Omental fat pad (tissue), 4 donors: ENCODE results near the gene HOXA11. TPM values are rescaled to one million over a fixed set of nuclear protein-coding genes. Genes with fewer than 3 reads are reported as not detected.

Experiments used
- ATAC-seq: fragments of 150-250 bp; one replicate; pipeline ENCODE4 v1.9.1; 2016; ENCODE audit warnings: mild to moderate bottlenecking, moderate library complexity; ENCODE audit not compliant: low FRiP score
- DNase-seq: peaks from one replicate; pipeline ENCODE4 v3.0.0-alpha.2; 2019; ENCODE audit warnings: low spot score
- total RNA-seq, 4 donors: library from RNA; depleted of rRNA; stranded (reverse); fragments of >200 nt; gene quantifications; one replicate each; pipeline ENCODE4 v1.1.0, GENCODE V29; 2016
- TF ChIP-seq, protein P1 (sequence below), 3 donors: fragments of 450-650 bp; IDR thresholded peaks; one replicate each; pipeline ENCODE4 v1.5.1; 2016 to 2017; ENCODE audit warnings: antibody characterized with exemption in 3 of 3, mild to moderate bottlenecking in 3 of 3, moderate library complexity in 2 of 3

Gene HOXA11
- total RNA-seq, result not detected

DNA sequence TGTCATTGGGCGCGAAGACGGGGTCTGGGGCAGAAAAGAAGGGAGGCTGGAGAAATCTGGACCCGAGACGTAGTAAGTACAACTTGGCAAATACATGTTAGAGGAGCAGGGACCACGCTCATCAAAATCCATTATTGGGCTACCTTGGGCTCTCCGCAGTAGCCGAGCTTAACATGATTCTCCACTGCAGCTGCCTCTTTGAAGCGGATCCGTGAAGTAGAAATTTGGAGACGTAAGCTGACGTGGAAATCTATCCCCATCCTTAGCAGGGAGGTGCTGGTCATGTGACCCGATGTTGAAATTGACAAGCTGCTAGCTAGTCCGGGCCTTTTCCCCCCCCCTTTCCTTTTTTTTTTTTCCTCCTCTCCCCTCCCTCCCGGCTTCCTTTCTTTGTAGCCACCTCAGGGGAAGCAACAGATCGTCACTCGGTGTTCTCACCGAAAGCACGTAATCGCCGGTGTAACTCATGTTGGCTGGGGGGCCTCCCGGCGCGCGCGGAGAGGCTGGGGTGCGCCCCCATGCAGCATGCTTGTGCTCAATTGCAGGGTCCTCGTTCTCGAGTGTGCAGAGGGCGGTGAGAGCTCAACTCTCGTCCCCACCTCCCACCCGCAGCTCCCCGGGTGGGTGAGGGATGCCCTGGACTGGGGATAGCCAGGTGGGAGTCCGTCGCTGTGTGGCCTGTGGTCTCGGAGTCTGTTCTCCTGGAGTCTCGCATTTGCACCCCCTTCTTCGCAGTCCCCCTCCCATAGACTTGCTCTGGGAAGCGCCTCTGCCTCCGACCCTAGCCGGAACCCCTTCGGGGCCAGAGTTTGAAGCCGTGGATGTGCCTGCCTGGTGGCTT lies at the start of gene HOXA11:
Gene HOXA11 (minus strand): TSS at position 220 of the 841 bp plus-strand sequence. CDS start 88 bp downstream, at position 132.
- DNase-seq (peak; percentile 18), ATAC-seq (no peak)
- TF ChIP-seq, protein P1, sequence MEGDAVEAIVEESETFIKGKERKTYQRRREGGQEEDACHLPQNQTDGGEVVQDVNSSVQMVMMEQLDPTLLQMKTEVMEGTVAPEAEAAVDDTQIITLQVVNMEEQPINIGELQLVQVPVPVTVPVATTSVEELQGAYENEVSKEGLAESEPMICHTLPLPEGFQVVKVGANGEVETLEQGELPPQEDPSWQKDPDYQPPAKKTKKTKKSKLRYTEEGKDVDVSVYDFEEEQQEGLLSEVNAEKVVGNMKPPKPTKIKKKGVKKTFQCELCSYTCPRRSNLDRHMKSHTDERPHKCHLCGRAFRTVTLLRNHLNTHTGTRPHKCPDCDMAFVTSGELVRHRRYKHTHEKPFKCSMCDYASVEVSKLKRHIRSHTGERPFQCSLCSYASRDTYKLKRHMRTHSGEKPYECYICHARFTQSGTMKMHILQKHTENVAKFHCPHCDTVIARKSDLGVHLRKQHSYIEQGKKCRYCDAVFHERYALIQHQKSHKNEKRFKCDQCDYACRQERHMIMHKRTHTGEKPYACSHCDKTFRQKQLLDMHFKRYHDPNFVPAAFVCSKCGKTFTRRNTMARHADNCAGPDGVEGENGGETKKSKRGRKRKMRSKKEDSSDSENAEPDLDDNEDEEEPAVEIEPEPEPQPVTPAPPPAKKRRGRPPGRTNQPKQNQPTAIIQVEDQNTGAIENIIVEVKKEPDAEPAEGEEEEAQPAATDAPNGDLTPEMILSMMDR (IDR thresholded peaks at IDR 0.05), result no peak

- no peak for DNase-seq
- ATAC-seq, result no peak
- TF ChIP-seq, protein P1 (IDR thresholded peaks at IDR 0.05), result no peak
Observed at GRCh38 chr7:27229448-27229847, 44.4 kb upstream of the HOXA11 start.

DNA sequence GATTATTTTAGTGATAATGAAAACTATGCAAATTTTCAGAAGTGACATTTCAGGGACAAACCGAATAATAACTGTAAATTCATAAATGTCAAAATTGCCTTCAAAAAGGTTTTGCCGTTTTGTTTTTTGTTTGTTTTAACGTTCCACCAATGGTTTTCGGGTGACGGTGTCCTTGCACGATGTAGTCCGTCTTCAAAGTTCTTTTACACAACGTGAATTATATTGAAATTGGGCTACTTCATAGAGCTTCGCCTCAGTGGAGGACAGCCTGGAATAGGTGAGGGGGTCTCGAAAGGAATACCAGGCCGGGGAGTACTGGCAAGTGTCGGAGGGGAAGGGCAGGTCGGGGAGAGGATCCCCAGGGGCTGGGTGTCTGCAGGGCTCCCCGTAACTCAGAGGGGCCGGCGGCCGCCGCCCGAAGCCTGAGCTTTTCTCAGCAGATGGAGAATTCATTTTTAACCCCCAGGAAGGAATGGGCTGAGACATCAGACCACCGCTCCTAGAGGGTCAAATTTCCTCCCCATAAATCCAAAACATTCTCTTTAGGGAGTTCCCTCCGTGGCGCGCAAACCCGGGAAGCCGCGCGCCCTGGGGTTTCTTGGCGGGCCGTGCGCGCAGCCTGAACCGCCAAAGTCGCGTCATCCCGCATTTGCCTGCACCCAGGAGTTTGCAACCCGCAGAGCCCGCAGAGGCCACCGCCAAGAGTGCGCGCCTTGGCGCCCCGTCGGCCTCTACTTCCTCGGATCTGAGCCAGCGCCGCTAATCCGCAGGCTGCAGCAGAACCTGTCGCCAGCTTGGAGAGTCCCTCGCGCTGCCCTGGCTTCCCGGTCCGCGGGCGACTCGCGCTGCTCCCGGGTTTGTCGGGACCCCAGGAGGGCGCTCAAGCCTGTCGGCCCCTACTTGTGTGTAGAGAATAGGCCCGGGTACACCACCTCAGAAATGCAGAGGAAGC lies 40.2 kb upstream of the HOXA11 start:
- no peak for ATAC-seq
- no peak for DNase-seq
- TF ChIP-seq, protein P1 (IDR thresholded peaks at IDR 0.05), result no peak

GRCh38 chr7:27223941-27224575 lies 39.0 kb upstream of the HOXA11 start:
- DNase-seq, result no peak
- ATAC-seq, result no peak
- TF ChIP-seq, protein P1 (IDR thresholded peaks at IDR 0.05), result no peak

- no peak for ATAC-seq
Observed at GRCh38 chr7:27221201-27221797, 36.3 kb upstream of the HOXA11 start.

More at GRCh38 chr7:27221201-27221797, 36.3 kb upstream of the HOXA11 start:
- DNase-seq, result no peak
- TF ChIP-seq, protein P1 (IDR thresholded peaks at IDR 0.05), result no peak
